G401 (cell line): ENCODE data around the gene OTP. TPM values are rescaled to one million over a fixed set of nuclear protein-coding genes. Genes with fewer than 3 reads are reported as not detected.

Experiments
- DNase-seq: peaks from one replicate; pipeline ENCODE4 v3.0.0-alpha.2; 2015; ENCODE audit warnings: low spot score
- in situ Hi-C: cut with HindIII; loops from 2 replicates; pipeline ENCODE4 v1.10.0; 2016; ENCODE audit warnings: low sequenced_read_pairs, mixed read lengths
- total RNA-seq: library from RNA; depleted of rRNA; stranded (reverse); fragments of >200 nt; shearing (Covaris generic); gene quantifications from 2 replicates; pipeline ENCODE4 v1.2.3, GENCODE V29; 2014

The OTP gene
- total RNA-seq, 1 experiment from 2014 or later = not detected

GRCh38 chr5:77641397-77641943 is 3.0 kb upstream of the OTP start:
- no peak for DNase-seq
- in situ Hi-C loops = no loop called here

GRCh38 chr5:77640589-77641396 is 2.3 kb upstream of the OTP start:
- DNase-seq = no peak
- in situ Hi-C loops = no loop called here

GRCh38 chr5:77638763-77639671 is 504 bp upstream of the OTP start:
- in situ Hi-C loops = no loop called here
- no peak for DNase-seq

GRCh38 chr5:77637170-77637997 is 1.1 kb downstream of the OTP start:
- in situ Hi-C loops = no loop called here
- DNase-seq = no peak

GRCh38 chr5:77636641-77637169 is 1.8 kb downstream of the OTP start:
- in situ Hi-C loops = no loop called here
- DNase-seq = no peak

- in situ Hi-C loops = no loop called here
- no peak for DNase-seq
These were observed 2.4 kb downstream of the OTP start for GRCh38 chr5:77635917-77636640.

- in situ Hi-C loops = no loop called here
- DNase-seq = no peak
These were observed 3.2 kb downstream of the OTP start for GRCh38 chr5:77635067-77635916.

GRCh38 chr5:77633709-77634108 is 4.8 kb downstream of the OTP start:
- in situ Hi-C loops = no loop called here
- no peak for DNase-seq

GRCh38 chr5:77633207-77633675 is 5.3 kb downstream of the OTP start:
- in situ Hi-C loops = no loop called here
- no peak for DNase-seq

GRCh38 chr5:77632526-77633206 is 5.8 kb downstream of the OTP start:
- in situ Hi-C loops = no loop called here
- no peak for DNase-seq

GRCh38 chr5:77630114-77630680 is 8.3 kb downstream of the OTP start:
- in situ Hi-C loops = no loop called here

GRCh38 chr5:77629509-77630113 is 8.9 kb downstream of the OTP start:
- no peak for DNase-seq
- in situ Hi-C loops = no loop called here

More at GRCh38 chr5:77630114-77630680, 8.3 kb downstream of the OTP start:
- no peak for DNase-seq

GRCh38 chr5:77628840-77629508 is 9.5 kb downstream of the OTP start:
- in situ Hi-C loops = no loop called here
- DNase-seq = no peak

GRCh38 chr5:77627869-77628674 is 10.4 kb downstream of the OTP start:
- DNase-seq = no peak
- in situ Hi-C loops = no loop called here
